Transverse colon (tissue), 4 donors: ENCODE results near the gene VAX1. TPM values are rescaled to one million over a fixed set of nuclear protein-coding genes. Genes with fewer than 3 reads are reported as not detected.
A peak's percentile ranks its signal among the peaks of the same experiment; 100 is the strongest.

Experiments used
- DNase-seq: peaks from one replicate; pipeline ENCODE4 v3.0.0-alpha.2; 2019
- H3K27ac ChIP-seq, 4 donors: fragments of 200-600 bp; sonication (generic); 2 replicates each; pipeline ENCODE4 v1.5.1; 2016 to 2018; ENCODE audit warnings: inconsistent platforms in 4 of 4
- H3K27me3 ChIP-seq: fragments of 200-600 bp; sonication (generic); 2 replicates; pipeline ENCODE4 v1.5.1; 2017; ENCODE audit warnings: inconsistent platforms
- H3K36me3 ChIP-seq, 4 donors: fragments of 200-600 bp; sonication (generic); 2 replicates each; pipeline ENCODE4 v1.5.1; 2017 to 2019; ENCODE audit warnings: inconsistent platforms in 4 of 4
- H3K4me1 ChIP-seq, 4 donors: fragments of 200-600 bp; sonication (generic); 2 replicates each; pipeline ENCODE4 v1.5.1; 2017 to 2020; ENCODE audit warnings: inconsistent platforms in 4 of 4
- H3K4me3 ChIP-seq, 4 donors: fragments of 200-600 bp; sonication (generic); 1 replicate in 1 of 4; 2 replicates in 3 of 4; pipeline versions ENCODE4 v1.5.1 to v1.6.1; 2017 to 2019; ENCODE audit warnings: inconsistent platforms in 4 of 4
- H3K9me3 ChIP-seq, 2 donors: fragments of 200-600 bp; sonication (generic); 2 replicates each; pipeline ENCODE4 v1.5.1; 2017 to 2019; ENCODE audit warnings: inconsistent platforms in 2 of 2
- CTCF ChIP-seq, 5 experiments: fragments of 200-600 bp in 3 of 5; fragments of 450-650 bp in 2 of 5; sonication (generic) in 3 of 5; IDR thresholded peaks; 1 replicate in 2 of 5; 2 replicates in 3 of 5; pipeline ENCODE4 v1.5.1; 2016 to 2017; ENCODE audit warnings: antibody characterized with exemption in 5 of 5, inconsistent platforms in 3 of 5, mild to moderate bottlenecking in 2 of 5, moderate library complexity in 1 of 5
- EP300 ChIP-seq: sonication (generic); formaldehyde crosslinking; IDR thresholded peaks from one replicate; pipeline ENCODE4 v1.6.1; 2017; ENCODE audit warnings: antibody characterized with exemption, low read depth
- POLR2A ChIP-seq: fragments of 450-650 bp; IDR thresholded peaks from one replicate; pipeline ENCODE4 v1.6.1; 2016; ENCODE audit warnings: antibody characterized with exemption, mild to moderate bottlenecking, moderate library complexity
- POLR2AphosphoS5 ChIP-seq, 3 donors: sonication (generic); formaldehyde crosslinking; IDR thresholded peaks; one replicate each; pipeline ENCODE4 v1.6.1; 2016; ENCODE audit warnings: antibody characterized with exemption in 3 of 3
- WGBS, 2 donors: methylation state at CpG; one replicate each; pipeline ENCODE4 v1.1.5; 2018; ENCODE audit warnings: low coverage in 1 of 2; 5-methylcytosine and 5-hydroxymethylcytosine counted together
- in situ Hi-C, 4 donors: fragments of 200-750 bp; cut with MboI; loops; one replicate each; pipeline versions ENCODE4 v1.15.0 to v1.15.1; 2017; ENCODE audit warnings: low sequenced_read_pairs in 3 of 4, low pct_ligation_motif_present in 1 of 4, low pct_unique_long_range_greater_than_20kb in 1 of 4
- intact Hi-C: fragments of 100-400 bp; cut with DNase I; formaldehyde crosslinking; loops from one replicate; pipeline ENCODE4 v1.15.1; 2023; ENCODE audit warnings: low total_unique reads
- total RNA-seq, 4 donors: library from RNA; depleted of rRNA; stranded (reverse); fragments of >200 nt; gene quantifications; one replicate each; pipeline ENCODE4 v1.1.0, GENCODE V29; 2016

The VAX1 gene
- total RNA-seq, 4 donors from 2014 or later, result not detected

- intact Hi-C loops (no loop called here), in situ Hi-C loops (loop anchor here in 2 of 4 donors (25.0 kb wide), 2 partner anchors 481 to 506 kb away; no protein-coding TSS in a partner anchor)
- Histone ChIP-seq H3K9me3 (no peaks in the 10 kb centered on the region), H3K36me3 (no peaks in the 10 kb centered on the region), H3K27ac (no peak overlapping the region), H3K27me3 (peaks cover 100% of the 10 kb centered on the region), H3K4me1 (peaks cover 12 to 36% (median 27%) of the 10 kb centered on the region in 4 donors), H3K4me3 (peak overlapping the region in 1 of 4 donors; percentile 30)
- no peak for TF ChIP-seq POLR2AphosphoS5 (IDR thresholded peaks at IDR 0.05)
- no peak for TF ChIP-seq POLR2A
- TF ChIP-seq CTCF (IDR thresholded peaks at IDR 0.05), result peak; percentile 68 to 95 (median 88)
- WGBS, 2 donors, result 0 to 10% methylated on average over 1 to 61 of the region's 75 CpGs
- peak; percentile 60 for DNase-seq
Observed at GRCh38 chr10:117167789-117168674, 30.0 kb upstream of the VAX1 start.

GRCh38 chr10:117167346-117167788, 29.3 kb upstream of the VAX1 start:
- WGBS, 2 donors, result 16% methylated on average over 21 of the region's 21 CpGs; no CpG with 5 or more reads in 1 of the 2 donors
- in situ Hi-C loops, result loop anchor here in 2 of 4 donors (25.0 kb wide), 2 partner anchors 480 to 505 kb away; no protein-coding TSS in a partner anchor
- no peak overlapping the region for H3K27ac ChIP-seq
- no peaks in the 10 kb centered on the region for H3K36me3 ChIP-seq
- DNase-seq, result no peak
- intact Hi-C loops, result no loop called here
- peaks cover 18 to 43% (median 34%) of the 10 kb centered on the region in 4 donors for H3K4me1 ChIP-seq
- no peak for TF ChIP-seq EP300
- peaks cover 100% of the 10 kb centered on the region for H3K27me3 ChIP-seq
- H3K9me3 ChIP-seq, result no peaks in the 10 kb centered on the region
- H3K4me3 ChIP-seq, result no peak overlapping the region

GRCh38 chr10:117166418-117167345, 28.6 kb upstream of the VAX1 start:
- H3K4me1 ChIP-seq, result peaks cover 18 to 46% (median 36%) of the 10 kb centered on the region in 4 donors
- 20 to 28% methylated on average over 3 to 27 of the region's 41 CpGs for WGBS, 2 donors
- intact Hi-C loops, result no loop called here

More at GRCh38 chr10:117166418-117167345, 28.6 kb upstream of the VAX1 start:
- Histone ChIP-seq H3K36me3 (no peaks in the 10 kb centered on the region), H3K27ac (no peak overlapping the region), H3K27me3 (peaks cover 100% of the 10 kb centered on the region), H3K9me3 (no peaks in the 10 kb centered on the region), H3K4me3 (no peak overlapping the region)
- DNase-seq, result no peak
- in situ Hi-C loops, result loop anchor here in 2 of 4 donors (25.0 kb wide), 2 partner anchors 479 to 504 kb away; no protein-coding TSS in a partner anchor
- TF ChIP-seq CTCF (IDR thresholded peaks at IDR 0.05), result no peak
